WI38 (cell line): ENCODE data around the gene HSD17B13.

Experiments
- H3K4me3 ChIP-seq: 2 replicates; pipeline ENCODE4 v1.5.1; 2011; ENCODE audit warnings: low read depth, mild to moderate bottlenecking, control low read depth, low read length
- CTCF ChIP-seq: IDR thresholded peaks from 2 replicates; pipeline ENCODE4 v1.5.1; 2012; ENCODE audit warnings: low read depth, mild to moderate bottlenecking, control low read depth, low read length

The HSD17B13 gene

DNA sequence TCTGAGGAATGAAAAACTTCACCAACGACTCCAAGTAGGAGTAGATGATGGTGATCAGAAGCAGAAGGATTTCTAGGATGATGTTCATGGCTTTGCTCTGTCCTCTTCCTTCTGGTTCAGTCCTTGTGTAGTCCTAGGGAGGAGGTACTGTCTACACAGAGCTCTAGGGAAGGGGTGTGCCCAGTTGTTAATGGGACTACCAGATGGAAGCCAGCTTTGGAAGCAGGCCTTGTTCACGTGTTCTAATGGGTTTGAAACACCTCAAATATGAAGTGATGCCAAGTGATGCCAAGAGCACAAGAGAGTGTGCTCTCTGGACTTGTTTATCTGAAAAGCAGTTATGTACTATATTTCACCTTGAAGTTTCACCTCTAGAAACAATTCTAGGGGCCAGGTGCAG is at the start of gene HSD17B13:
Gene HSD17B13, minus strand, starts transcription at position 129 of the 400 bp plus-strand sequence. Its CDS starts 41 bp downstream, at position 88.
- no peak for TF ChIP-seq CTCF
- H3K4me3 ChIP-seq, result no peak within 1 kb of the TSS

- TF ChIP-seq CTCF, result no peak
- no peak overlapping the region for H3K4me3 ChIP-seq
Observed at GRCh38 chr4:87370068-87370467, 47.4 kb upstream of the HSD17B13 start.

- H3K4me3 ChIP-seq, result no peak overlapping the region
- TF ChIP-seq CTCF, result no peak
Observed at GRCh38 chr4:87366521-87367162, 44.0 kb upstream of the HSD17B13 start.

GRCh38 chr4:87365348-87365747 is 42.7 kb upstream of the HSD17B13 start:
- TF ChIP-seq CTCF, result no peak
- H3K4me3 ChIP-seq, result no peak overlapping the region

DNA sequence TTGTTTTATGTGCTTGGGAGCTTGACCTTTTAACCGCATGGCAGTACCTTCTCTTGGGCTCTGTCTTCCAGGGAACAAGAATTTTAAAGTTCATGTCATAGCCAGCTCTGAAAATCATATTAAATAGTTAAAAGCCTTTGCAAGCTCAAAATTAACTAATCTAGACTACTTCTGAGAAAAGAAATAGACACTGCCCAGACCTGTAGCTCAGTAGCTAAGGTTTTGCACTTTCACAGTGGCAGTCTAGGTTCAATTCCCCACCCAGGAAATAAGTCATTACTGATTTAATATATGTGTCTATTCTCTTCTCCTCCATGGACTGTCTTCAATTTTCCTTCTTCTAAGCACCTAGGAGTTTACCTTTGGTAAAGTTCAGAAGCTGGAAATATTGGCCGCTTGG is 40.9 kb upstream of the HSD17B13 start:
- H3K4me3 ChIP-seq, result no peak overlapping the region
- no peak for TF ChIP-seq CTCF

DNA sequence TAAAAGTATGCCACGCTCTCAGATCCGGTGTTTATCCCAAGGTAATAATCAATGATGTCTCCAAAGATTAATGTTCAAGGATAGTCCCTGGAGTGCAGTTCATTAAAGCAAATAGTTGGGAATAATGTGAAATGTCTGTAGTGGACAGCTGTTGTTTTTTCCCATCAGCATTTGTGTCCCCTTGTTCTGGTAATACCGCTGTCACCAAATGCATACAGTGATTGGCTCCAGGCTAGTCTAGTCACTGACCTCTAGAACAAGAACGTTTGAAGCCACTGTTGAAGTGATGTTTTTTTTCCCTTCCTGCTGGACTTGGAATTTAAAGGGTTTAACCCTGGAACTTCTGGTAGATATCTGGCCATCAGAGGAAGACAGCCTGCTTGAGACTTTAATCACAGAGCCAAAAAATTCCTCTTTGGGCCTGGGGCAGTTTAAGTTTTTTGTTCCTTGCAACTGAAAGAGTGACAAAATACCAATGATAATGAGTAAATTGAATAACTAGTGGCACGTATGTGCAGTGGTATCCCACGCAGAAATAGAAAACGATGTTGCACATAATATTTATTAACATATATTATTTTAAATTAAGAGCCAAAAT is 37.8 kb upstream of the HSD17B13 start:
- no peak for TF ChIP-seq CTCF
- no peak overlapping the region for H3K4me3 ChIP-seq

DNA sequence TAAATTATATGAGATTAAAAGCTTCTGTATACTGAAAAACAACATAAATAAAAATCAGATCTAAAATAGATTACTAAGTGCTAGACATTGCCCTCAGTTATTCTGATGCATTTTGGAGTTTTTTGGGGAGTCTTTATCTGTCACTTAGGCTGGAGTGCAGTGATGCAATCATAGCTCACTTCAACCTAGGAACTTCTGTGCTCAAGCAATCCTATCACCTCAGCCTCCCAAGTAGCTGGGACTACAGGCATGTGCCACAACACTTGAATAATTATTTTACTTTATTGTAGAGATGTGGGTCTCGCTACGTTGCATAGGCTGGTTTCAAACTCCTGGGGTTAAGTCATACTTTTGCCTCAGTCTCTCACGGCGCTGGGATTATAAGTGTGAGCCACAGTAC is 36.6 kb upstream of the HSD17B13 start:
- no peak overlapping the region for H3K4me3 ChIP-seq
- TF ChIP-seq CTCF, result no peak
